CD14-positive monocyte (primary cell): ENCODE results near the gene UGT1A1. TPM values are rescaled to one million over a fixed set of nuclear protein-coding genes. Genes with fewer than 3 reads are reported as not detected.
"Not testable (repeated sequence)": the region's sequence is repeated elsewhere in the genome, so short reads cannot be mapped to it uniquely, and the experiment has no call there.

Experiments used
- DNase-seq, 3 donors: peaks; one replicate each; pipeline ENCODE4 v3.0.0-alpha.2; 2011 to 2022
- H2AFZ ChIP-seq: 2 replicates; pipeline ENCODE4 v1.6.0; 2012; ENCODE audit warnings: mild to moderate bottlenecking, low read depth, low read length, inconsistent platforms; ENCODE audit not compliant: insufficient read depth, poor library complexity, severe bottlenecking
- H3K27ac ChIP-seq, 2 donors: 1 replicate in 1 of 2; 2 replicates in 1 of 2; pipeline ENCODE4 v1.5.1; 2012 to 2013; ENCODE audit warnings: low read length in 2 of 2, control low read depth in 1 of 2, inconsistent platforms in 1 of 2, low read depth in 1 of 2, mild to moderate bottlenecking in 1 of 2
- H3K27me3 ChIP-seq, 2 donors: one replicate each; pipeline versions ENCODE4 v1.6.0 to v1.6.1; 2011 to 2013; ENCODE audit warnings: low read length in 2 of 2; ENCODE audit not compliant: control insufficient read depth in 2 of 2, insufficient read depth in 2 of 2
- H3K36me3 ChIP-seq, 2 donors: replicated peaks in 1 of 2; 1 replicate in 1 of 2; 2 replicates in 1 of 2; pipeline versions ENCODE4 v1.5.1 to v1.6.1; 2012 to 2013; ENCODE audit warnings: low read length in 2 of 2, control low read depth in 1 of 2, inconsistent platforms in 1 of 2, mild to moderate bottlenecking in 1 of 2; ENCODE audit not compliant: insufficient read depth in 2 of 2, control insufficient read depth in 1 of 2
- H3K4me1 ChIP-seq, 2 donors: 1 replicate in 1 of 2; 2 replicates in 1 of 2; pipeline versions ENCODE4 v1.5.1 to v1.6.1; 2012 to 2013; ENCODE audit warnings: low read length in 2 of 2, control low read depth in 1 of 2, inconsistent platforms in 1 of 2, mild to moderate bottlenecking in 1 of 2, moderate library complexity in 1 of 2; ENCODE audit not compliant: insufficient read depth in 2 of 2, control insufficient read depth in 1 of 2
- H3K4me2 ChIP-seq: replicated peaks from 2 replicates; pipeline ENCODE3; 2012; ENCODE audit warnings: low read length, moderate library complexity, mild to moderate bottlenecking; ENCODE audit not compliant: poor library complexity, severe bottlenecking; ENCODE audit errors: extremely low read depth
- H3K4me3 ChIP-seq, 3 experiments: fragments of 200-600 bp in 1 of 3; sonication (generic) in 1 of 3; replicated peaks in 1 of 3; 1 replicate in 2 of 3; 2 replicates in 1 of 3; pipeline ENCODE4 v1.5.1; 2011 to 2013; ENCODE audit warnings: low read length in 3 of 3, mild to moderate bottlenecking in 3 of 3, control low read depth in 2 of 3, low read depth in 2 of 3, inconsistent platforms in 1 of 3, moderate library complexity in 1 of 3
- H3K79me2 ChIP-seq: 2 replicates; pipeline ENCODE4 v1.6.0; 2012; ENCODE audit warnings: mild to moderate bottlenecking, control low read depth, inconsistent platforms, low read length, moderate library complexity; ENCODE audit not compliant: insufficient read depth
- H3K9ac ChIP-seq: 2 replicates; pipeline ENCODE4 v1.6.0; 2017; ENCODE audit warnings: low read length, mild to moderate bottlenecking; ENCODE audit not compliant: insufficient read depth, poor library complexity, severe bottlenecking
- H3K9me3 ChIP-seq, 2 donors: replicated peaks in 1 of 2; 1 replicate in 1 of 2; 2 replicates in 1 of 2; pipeline versions ENCODE4 v1.5.1 to v1.6.1; 2012 to 2013; ENCODE audit warnings: low read length in 2 of 2, control low read depth in 1 of 2; ENCODE audit not compliant: control insufficient read depth in 1 of 2, insufficient read depth in 1 of 2
- H4K20me1 ChIP-seq: 2 replicates; pipeline ENCODE4 v1.6.0; 2012; ENCODE audit warnings: mild to moderate bottlenecking, low read length, control low read depth, moderate library complexity; ENCODE audit not compliant: insufficient read depth
- H3K27ac Mint-ChIP-seq, 7 donors: one replicate each; pipeline ENCODE4 v1.8.0; 2020; ENCODE audit warnings: mild to moderate bottlenecking in 7 of 7, mixed read lengths in 7 of 7, moderate library complexity in 6 of 7, inconsistent platforms in 2 of 7
- H3K27me3 Mint-ChIP-seq, 3 donors: one replicate each; pipeline ENCODE4 v1.8.0; 2021 to 2022; ENCODE audit warnings: low read depth in 3 of 3, mild to moderate bottlenecking in 3 of 3, mixed read lengths in 3 of 3, moderate library complexity in 3 of 3, inconsistent platforms in 1 of 3
- H3K36me3 Mint-ChIP-seq, 2 donors: one replicate each; pipeline ENCODE4 v1.8.0; 2020; ENCODE audit warnings: mixed read lengths in 2 of 2, inconsistent platforms in 1 of 2, mild to moderate bottlenecking in 1 of 2
- H3K4me1 Mint-ChIP-seq: one replicate; pipeline ENCODE4 v1.8.0; 2020; ENCODE audit warnings: mild to moderate bottlenecking, mixed read lengths
- H3K4me3 Mint-ChIP-seq, 2 donors: one replicate each; pipeline ENCODE4 v1.8.0; 2020; ENCODE audit warnings: mild to moderate bottlenecking in 2 of 2, mixed read lengths in 2 of 2, moderate library complexity in 1 of 2
- H3K9me3 Mint-ChIP-seq, 7 donors: one replicate each; pipeline ENCODE4 v1.8.0; 2020 to 2022; ENCODE audit warnings: mixed read lengths in 7 of 7, mild to moderate bottlenecking in 6 of 7, moderate library complexity in 6 of 7, inconsistent platforms in 2 of 7
- WGBS: methylation state at CpG from one replicate; pipeline ENCODE4 v1.1.5; 2013; ENCODE audit warnings: missing lambda C conversion rate; ENCODE audit not compliant: insufficient coverage; 5-methylcytosine and 5-hydroxymethylcytosine counted together
- intact Hi-C, 2 donors: fragments of 100-400 bp; cut with micrococcal nuclease; formaldehyde crosslinking; loops; one replicate each; pipeline versions ENCODE4 v1.15.0 to v1.15.1; 2023
- polyA plus RNA-seq, 3 donors: library from polyadenylated mRNA; depleted of rRNA in 1 of 3; unstranded in 2 of 3; stranded (reverse) in 1 of 3; fragments of 300-500 nt in 2 of 3; fragments of >200 nt in 1 of 3; fragmentation: Illumina TruSeq in 2 of 3; gene quantifications; 1 replicate in 2 of 3; 2 replicates in 1 of 3; pipeline ENCODE4 v1.2.3, GENCODE V29; 2012 to 2021
- TF ChIP-seq, protein P1 (sequence below): fragments of 200-600 bp; IDR thresholded peaks from one replicate; pipeline ENCODE4 v1.8.0; 2022; ENCODE audit warnings: antibody characterized with exemption, mild to moderate bottlenecking

The UGT1A1 gene
- polyA plus RNA-seq, 3 donors: not detected

DNA sequence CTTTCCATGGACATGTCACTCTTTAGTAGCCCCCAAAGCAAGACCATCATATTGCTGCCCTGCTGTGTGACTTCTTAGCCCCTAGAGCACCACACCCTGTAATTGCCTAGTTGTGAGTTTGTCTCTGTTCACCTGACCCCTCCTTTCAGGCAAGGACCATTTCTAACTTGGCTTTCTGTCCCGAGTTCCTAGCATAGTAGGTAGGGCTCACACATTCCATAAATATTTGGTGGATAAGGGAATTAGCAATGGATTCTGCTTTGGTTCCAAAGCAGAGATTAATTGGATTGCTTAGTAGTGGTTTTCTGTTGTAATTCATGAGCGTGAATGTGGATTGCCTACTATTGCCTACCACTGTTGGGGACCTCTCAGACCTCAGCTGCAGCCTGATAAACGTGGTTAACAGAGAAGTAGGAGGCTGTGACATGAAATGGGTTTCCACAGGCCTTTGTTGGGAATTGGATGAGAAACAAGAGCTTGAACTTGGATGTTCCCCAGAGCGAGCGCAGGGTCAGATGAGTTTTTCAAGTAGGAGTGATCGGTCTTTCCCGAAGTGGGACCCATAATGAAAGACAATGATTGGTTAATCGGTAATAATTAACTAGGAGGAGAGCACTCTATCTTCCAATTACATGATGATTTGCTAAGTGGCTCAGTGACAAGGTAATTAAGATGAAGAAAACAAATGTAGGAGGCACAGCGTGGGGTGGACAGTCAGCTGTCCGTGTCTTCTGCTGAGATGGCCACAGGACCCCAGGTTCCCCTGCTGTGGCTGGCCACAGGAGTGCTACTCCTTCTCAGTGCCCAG, 13.4 kb upstream of the UGT1A1 start:
- H3K4me3 ChIP-seq: no peak overlapping the region
- Mint-ChIP-seq H3K36me3 (no peaks in the 10 kb centered on the region), H3K27ac (no peak overlapping the region), H3K27me3 (peaks cover 1 to 5% (median 5%) of the 10 kb centered on the region in 3 donors), H3K4me1 (no peaks in the 10 kb centered on the region), H3K4me3 (no peak overlapping the region), H3K9me3 (peaks cover 8 to 29% (median 21%) of the 10 kb centered on the region in 7 donors)
- TF ChIP-seq, protein P1, sequence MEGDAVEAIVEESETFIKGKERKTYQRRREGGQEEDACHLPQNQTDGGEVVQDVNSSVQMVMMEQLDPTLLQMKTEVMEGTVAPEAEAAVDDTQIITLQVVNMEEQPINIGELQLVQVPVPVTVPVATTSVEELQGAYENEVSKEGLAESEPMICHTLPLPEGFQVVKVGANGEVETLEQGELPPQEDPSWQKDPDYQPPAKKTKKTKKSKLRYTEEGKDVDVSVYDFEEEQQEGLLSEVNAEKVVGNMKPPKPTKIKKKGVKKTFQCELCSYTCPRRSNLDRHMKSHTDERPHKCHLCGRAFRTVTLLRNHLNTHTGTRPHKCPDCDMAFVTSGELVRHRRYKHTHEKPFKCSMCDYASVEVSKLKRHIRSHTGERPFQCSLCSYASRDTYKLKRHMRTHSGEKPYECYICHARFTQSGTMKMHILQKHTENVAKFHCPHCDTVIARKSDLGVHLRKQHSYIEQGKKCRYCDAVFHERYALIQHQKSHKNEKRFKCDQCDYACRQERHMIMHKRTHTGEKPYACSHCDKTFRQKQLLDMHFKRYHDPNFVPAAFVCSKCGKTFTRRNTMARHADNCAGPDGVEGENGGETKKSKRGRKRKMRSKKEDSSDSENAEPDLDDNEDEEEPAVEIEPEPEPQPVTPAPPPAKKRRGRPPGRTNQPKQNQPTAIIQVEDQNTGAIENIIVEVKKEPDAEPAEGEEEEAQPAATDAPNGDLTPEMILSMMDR: no peak
- H3K36me3 ChIP-seq: no peaks in the 10 kb centered on the region
- peaks cover 10 to 16% of the 10 kb centered on the region in 2 donors for H3K9me3 ChIP-seq
- no peaks in the 10 kb centered on the region for H3K27me3 ChIP-seq
- no peak for DNase-seq
- H4K20me1 ChIP-seq: no peaks in the 10 kb centered on the region
- H3K9ac ChIP-seq: no peak overlapping the region
- H3K4me2 ChIP-seq: no peak overlapping the region
- H3K79me2 ChIP-seq: no peaks in the 10 kb centered on the region
- no peak overlapping the region for H3K27ac ChIP-seq
- H2AFZ ChIP-seq: no peak overlapping the region
- no peaks in the 10 kb centered on the region for H3K4me1 ChIP-seq
- intact Hi-C loops: no loop called here
- WGBS: 64% methylated on average over 4 of the region's 10 CpGs

DNA sequence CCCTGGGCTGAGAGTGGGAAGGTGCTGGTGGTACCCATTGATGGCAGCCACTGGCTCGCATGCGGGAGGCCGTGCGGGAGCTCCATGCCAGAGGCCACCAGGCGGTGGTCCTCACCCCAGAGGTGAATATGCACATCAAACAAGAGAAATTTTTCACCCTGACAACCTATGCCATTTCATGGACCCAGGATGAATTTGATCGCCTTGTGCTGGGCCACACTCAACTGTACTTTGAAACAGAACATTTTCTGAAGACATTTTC, 12.9 kb upstream of the UGT1A1 start:
- H3K9me3 ChIP-seq: peaks cover 10 to 16% of the 10 kb centered on the region in 2 donors
- no peaks in the 10 kb centered on the region for H3K4me1 ChIP-seq
- H3K79me2 ChIP-seq: no peaks in the 10 kb centered on the region
- H3K27me3 Mint-ChIP-seq: peaks cover 1 to 5% (median 3%) of the 10 kb centered on the region in 3 donors
- H3K27ac ChIP-seq: no peak overlapping the region
- H3K4me3 Mint-ChIP-seq: no peak overlapping the region
- no peaks in the 10 kb centered on the region for H3K36me3 ChIP-seq
- H4K20me1 ChIP-seq: no peaks in the 10 kb centered on the region
- intact Hi-C loops: no loop called here
- H3K9ac ChIP-seq: no peak overlapping the region
- H3K4me1 Mint-ChIP-seq: no peaks in the 10 kb centered on the region
- H3K4me2 ChIP-seq: no peak overlapping the region
- H3K4me3 ChIP-seq: no peak overlapping the region
- no peaks in the 10 kb centered on the region for H3K27me3 ChIP-seq
- no peak overlapping the region for H2AFZ ChIP-seq
- no peaks in the 10 kb centered on the region for H3K36me3 Mint-ChIP-seq
- WGBS: 81% methylated on average over 6 of the region's 6 CpGs
- no peak for DNase-seq
- peaks cover 8 to 30% (median 22%) of the 10 kb centered on the region in 7 donors for H3K9me3 Mint-ChIP-seq
- no peak overlapping the region for H3K27ac Mint-ChIP-seq
- TF ChIP-seq, protein P1: no peak

DNA sequence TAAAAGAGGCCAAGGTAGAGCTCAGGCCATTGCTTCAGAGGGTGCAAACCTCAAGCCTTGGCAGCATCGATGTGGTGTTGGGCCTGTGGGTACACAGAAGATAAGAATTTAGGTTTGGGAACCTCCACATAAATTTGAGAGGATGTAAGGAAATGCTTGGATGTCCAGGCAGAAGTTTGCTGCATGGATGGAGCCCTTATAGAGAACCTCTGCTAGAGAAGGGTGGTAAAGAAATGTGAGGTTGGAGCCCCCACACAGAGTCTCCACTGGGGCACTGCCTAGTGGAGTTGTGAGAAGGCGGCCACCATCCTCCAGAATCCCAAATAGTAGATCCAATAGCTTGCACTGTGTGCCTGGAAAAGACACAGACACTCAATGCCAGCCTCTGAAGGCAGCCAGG, 9.4 kb upstream of the UGT1A1 start:
- H3K79me2 ChIP-seq, H4K20me1 ChIP-seq, DNase-seq, H3K4me1 Mint-ChIP-seq, H3K4me3 ChIP-seq, H3K9ac ChIP-seq, H3K36me3 ChIP-seq, H3K4me3 Mint-ChIP-seq, H3K27ac Mint-ChIP-seq, H3K4me2 ChIP-seq, H3K4me1 ChIP-seq, H3K27ac ChIP-seq, H2AFZ ChIP-seq, H3K27me3 ChIP-seq, H3K27me3 Mint-ChIP-seq, intact Hi-C loops, H3K36me3 Mint-ChIP-seq: not testable (repeated sequence)
- no CpG with 5 or more reads among the region's 2 CpGs for WGBS
- H3K9me3 Mint-ChIP-seq: peaks cover 13 to 37% (median 22%) of the 10 kb centered on the region in 7 donors
- peaks cover 10 to 14% of the 10 kb centered on the region in 2 donors for H3K9me3 ChIP-seq
